HepG2 (cell line): ENCODE results near the gene MIB1. TPM values are rescaled to one million over a fixed set of nuclear protein-coding genes. Genes with fewer than 3 reads are reported as not detected.

ENCODE experiments used
- ATAC-seq: fragments of 200-7000 bp; cut with Tn5 transposase; 3 replicates; pipeline ENCODE4 v1.9.1; 2020; ENCODE audit warnings: mild to moderate bottlenecking, moderate library complexity
- BruUV-seq: library from RNA; stranded (reverse); fragments of 400-500 nt; replicated peaks from 2 replicates; lab custom pipeline; 2021; lab: Mats Ljungman, UMichigan
- CTCF ChIA-PET: fragments of 300-600 bp; formaldehyde crosslinking; extraction: SDS; loops from one replicate; lab custom pipeline; 2021; ENCODE audit warnings: low total read pairs, inconsistent platforms, low intra/inter-chr PET ratio; lab: Yijun Ruan, JAX
- POLR2A ChIA-PET: fragments of 350-600 bp; sonication (Branson Sonifier 250); formaldehyde crosslinking; loops from one replicate; lab custom pipeline; 2020; ENCODE audit warnings: antibody characterized with exemption, inconsistent platforms; lab: Yijun Ruan, JAX
- DNase-seq: peaks from one replicate; pipeline ENCODE4 v3.0.0-alpha.2; 2015; ENCODE audit warnings: low spot score
- FAIRE-seq: peaks from 3 replicates; lab custom pipeline; 2011; peaks lifted over from hg19 to GRCh38; lab: Jason Lieb, UNC
- H2AFZ ChIP-seq: one replicate; pipeline ENCODE4 v1.6.1; 2011; ENCODE audit warnings: low read length, inconsistent platforms
- H3K27ac ChIP-seq: fragments of 300-600 bp; 3 replicates; pipeline ENCODE4 v1.8.0; 2011; ENCODE audit warnings: mixed run types, mild to moderate bottlenecking, mixed read lengths, low read length, inconsistent platforms; ENCODE audit not compliant: insufficient read depth; ENCODE audit errors: extremely low read length
- H3K27me3 ChIP-seq, 2 experiments: fragments of 200-600 bp in 1 of 2; 2 replicates in 1 of 2; 3 replicates in 1 of 2; pipeline versions ENCODE4 v1.6.0 to v1.8.0; 2011; ENCODE audit warnings: low read length in 2 of 2, mild to moderate bottlenecking in 2 of 2, moderate library complexity in 2 of 2, inconsistent platforms in 1 of 2; ENCODE audit not compliant: insufficient read depth in 2 of 2, control insufficient read depth in 1 of 2
- H3K36me3 ChIP-seq, 2 experiments: fragments of 200-600 bp in 1 of 2; replicated peaks in 1 of 2; 2 replicates in 1 of 2; 3 replicates in 1 of 2; pipeline versions ENCODE4 v1.5.1 to v1.8.0; 2011; ENCODE audit warnings: low read length in 2 of 2, inconsistent platforms in 1 of 2; ENCODE audit not compliant: insufficient read depth in 2 of 2, control insufficient read depth in 1 of 2
- H3K4me1 ChIP-seq: 2 replicates; pipeline ENCODE4 v1.5.1; 2012; ENCODE audit warnings: low read length, inconsistent platforms; ENCODE audit not compliant: insufficient read depth
- H3K4me2 ChIP-seq: 2 replicates; pipeline ENCODE4 v1.6.0; 2011; ENCODE audit warnings: low read depth, low read length, inconsistent platforms
- H3K4me3 ChIP-seq, 3 experiments: fragments of 200-600 bp in 1 of 3; sonication (generic), shearing (Covaris generic) in 1 of 3; replicated peaks in 1 of 3; 2 replicates each; pipeline ENCODE4 v1.5.1; 2011 to 2016; ENCODE audit warnings: low read length in 3 of 3, inconsistent platforms in 2 of 3, low read depth in 2 of 3, mild to moderate bottlenecking in 2 of 3, control low read depth in 1 of 3, mixed read lengths in 1 of 3; ENCODE audit not compliant: insufficient read depth in 1 of 3
- H3K79me2 ChIP-seq: one replicate; pipeline ENCODE4 v1.6.1; 2011; ENCODE audit warnings: low read length, inconsistent platforms; ENCODE audit not compliant: insufficient read depth
- H3K9ac ChIP-seq: 2 replicates; pipeline ENCODE4 v1.6.0; 2011; ENCODE audit warnings: mild to moderate bottlenecking, low read depth, low read length, inconsistent platforms; ENCODE audit not compliant: insufficient read depth
- H3K9me3 ChIP-seq: 2 replicates; pipeline ENCODE4 v1.5.1; 2012; ENCODE audit warnings: mild to moderate bottlenecking, low read length
- H4K20me1 ChIP-seq: 2 replicates; pipeline ENCODE4 v1.6.0; 2011; ENCODE audit warnings: inconsistent platforms, mild to moderate bottlenecking, low read length, moderate library complexity; ENCODE audit not compliant: insufficient read depth
- FLYWCH1 ChIP-seq: sonication (generic); formaldehyde crosslinking; IDR thresholded peaks from 2 replicates; pipeline ENCODE4 v1.8.1; 2023; ENCODE audit warnings: mild to moderate bottlenecking, missing genetic modification reagents
- KLF11 ChIP-seq: IDR thresholded peaks from 2 replicates; pipeline ENCODE4 v1.6.1; 2016; ENCODE audit warnings: missing compliant biosample characterization
- MAFK ChIP-seq, 2 experiments: IDR thresholded peaks in 1 of 2; conservative IDR thresholded peaks in 1 of 2; 2 replicates each; pipeline ENCODE4 v1.6.1; 2011; ENCODE audit warnings: improper control_type of control experiment in 2 of 2, low read length in 2 of 2
- NFRKB ChIP-seq: fragments of 450-650 bp; IDR thresholded peaks from 2 replicates; pipeline ENCODE4 v1.6.1; 2017
- RXRB ChIP-seq: IDR thresholded peaks from 2 replicates; pipeline ENCODE4 v1.6.1; 2016; ENCODE audit warnings: borderline replicate concordance, missing genetic modification reagents, missing compliant biosample characterization
- SMAD1 ChIP-seq: sonication (generic); formaldehyde crosslinking; IDR thresholded peaks from 2 replicates; pipeline ENCODE4 v1.4.0; 2020; ENCODE audit warnings: missing genetic modification reagents, low read depth, mild to moderate bottlenecking, borderline replicate concordance
- SOX5 ChIP-seq: IDR thresholded peaks from 2 replicates; pipeline ENCODE4 v1.6.1; 2016; ENCODE audit warnings: borderline replicate concordance
- ZNF124 ChIP-seq: sonication (generic); formaldehyde crosslinking; IDR thresholded peaks from 2 replicates; pipeline ENCODE4 v1.4.0; 2020; ENCODE audit warnings: missing genetic modification reagents
- ZNF274 ChIP-seq: sonication (generic); formaldehyde crosslinking; IDR thresholded peaks from 2 replicates; pipeline ENCODE4 v1.5.1; 2020; ENCODE audit warnings: mild to moderate bottlenecking, missing genetic modification reagents
- ZNF446 ChIP-seq: sonication (generic); formaldehyde crosslinking; IDR thresholded peaks from 2 replicates; pipeline ENCODE4 v1.5.0; 2020; ENCODE audit warnings: mild to moderate bottlenecking, missing genetic modification reagents
- ZNF776 ChIP-seq: sonication (generic); formaldehyde crosslinking; IDR thresholded peaks from 2 replicates; pipeline ENCODE4 v1.4.0; 2020; ENCODE audit warnings: mild to moderate bottlenecking, missing genetic modification reagents
- WGBS: methylation state at CpG from one replicate; pipeline ENCODE4 v1.1.6; 2017; ENCODE audit warnings: low lambda C conversion rate; 5-methylcytosine and 5-hydroxymethylcytosine counted together
- in situ Hi-C: cut with HindIII; loops from 2 replicates; pipeline ENCODE4 v1.10.0; 2017; ENCODE audit warnings: low pct_unique_long_range_greater_than_20kb; ENCODE audit not compliant: extremely low pct_ligation_motif_present
- intact Hi-C: fragments of 100-400 bp; cut with micrococcal nuclease; formaldehyde crosslinking; loops from one replicate; pipeline ENCODE4 v1.10.0; 2022; ENCODE audit not compliant: unreplicated experiment
- polyA plus RNA-seq, 8 experiments: library from polyadenylated mRNA; depleted of rRNA in 3 of 8; stranded (reverse) in 7 of 8; unstranded in 1 of 8; fragments of >200 nt; fragmentation: Illumina TruSeq in 4 of 8; extraction: Trizol in 4 of 8; gene quantifications; 2 replicates each; pipeline versions ENCODE4 v1.2.1 to v1.2.3, GENCODE V29; 2011 to 2016; ENCODE audit warnings: low read depth in 4 of 8, missing spikeins in 1 of 8, mixed read lengths in 1 of 8; ENCODE audit not compliant: insufficient read depth in 1 of 8
- total RNA-seq, 5 experiments: library from RNA; depleted of rRNA; stranded (reverse); fragments of >200 nt; fragmentation: Illumina TruSeq; extraction: Trizol; gene quantifications; 2 replicates each; pipeline ENCODE4 v1.2.3, GENCODE V29; 2016; ENCODE audit warnings: low read depth in 1 of 5
- TF ChIP-seq, protein P1 (sequence below): sonication (generic); formaldehyde crosslinking; conservative IDR thresholded peaks from 2 replicates; pipeline ENCODE4 v1.8.1; 2023; ENCODE audit warnings: missing genetic modification reagents
- TF ChIP-seq, protein P2 (sequence below), 2 experiments: fragments of 450-650 bp in 1 of 2; sonication (generic) in 1 of 2; formaldehyde crosslinking; IDR thresholded peaks; 2 replicates each; pipeline versions ENCODE4 v1.5.0 to v1.8.0; 2020 to 2022; ENCODE audit warnings: mild to moderate bottlenecking in 1 of 2, missing genetic modification reagents in 1 of 2
- TF ChIP-seq, protein P3 (sequence below): sonication (generic); formaldehyde crosslinking; IDR thresholded peaks from 2 replicates; pipeline ENCODE4 v1.5.1; 2020; ENCODE audit warnings: mild to moderate bottlenecking, missing genetic modification reagents
- TF ChIP-seq, protein P4 (sequence below): sonication (generic); formaldehyde crosslinking; IDR thresholded peaks from 2 replicates; pipeline ENCODE4 v1.4.0; 2020; ENCODE audit warnings: missing genetic modification reagents

The MIB1 gene
- total and polyA plus RNA-seq, 2 of the 13 experiments (the other 11 are each of a cell fraction or from before 2014, with no cell fraction given) = 12.0 to 47.0 TPM

DNA sequence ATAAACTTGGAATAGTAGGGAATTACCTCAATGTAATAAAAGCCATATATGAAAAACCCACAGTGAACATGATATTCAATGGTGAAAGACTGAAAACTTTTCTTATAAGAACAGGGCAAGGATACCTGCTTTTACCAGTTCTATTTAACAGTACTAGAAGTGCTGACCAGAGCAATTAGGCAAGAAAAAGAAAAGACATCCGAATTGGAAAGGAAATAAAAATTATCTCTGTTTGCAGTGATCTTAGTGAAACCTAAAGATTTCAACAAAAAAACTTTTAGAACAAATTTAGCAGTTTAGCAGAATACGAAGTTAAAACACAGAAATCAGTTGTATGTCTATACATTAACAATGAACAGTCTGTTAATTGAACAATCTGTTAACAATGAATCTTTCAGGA is 69.1 kb downstream of the MIB1 start:
- intact Hi-C loops = no loop called here
- Histone ChIP-seq H3K9me3 (peaks cover 17% of the 10 kb centered on the region), H3K4me1 (no peaks in the 10 kb centered on the region), H2AFZ (no peak overlapping the region), H3K4me2 (no peak overlapping the region), H3K9ac (no peak overlapping the region), H3K27me3 (no peaks in the 10 kb centered on the region), H3K36me3 (peaks cover 3 to 42% of the 10 kb centered on the region in 2 experiments; a peak in 4 of 5 replicates), H3K27ac (no peak overlapping the region), H3K4me3 (no peak overlapping the region), H3K79me2 (no peaks in the 10 kb centered on the region), H4K20me1 (no peaks in the 10 kb centered on the region)
- TF ChIP-seq KLF11 (no peak), SOX5 (CRISPR knock-in tag) (no peak), SMAD1 (no peak), RXRB (CRISPR knock-in tag) (no peak), NFRKB (no peak), ZNF776 (no peak), ZNF124 (CRISPR knock-in tag) (no peak), ZNF446 (CRISPR knock-in tag) (no peak), MAFK (conservative IDR thresholded peaks at IDR 0.05 in 1 of 2, IDR thresholded peaks at IDR 0.05 in 1 of 2; ENCODE audit: low read length in 2 of 2) (0 out of 4 replicates have a peak, but pooled peaks of 1 of the 2 experiments have one; percentile 4), ZNF274 (CRISPR knock-in tag) (no peak), FLYWCH1 (no peak)
- TF ChIP-seq, protein P1, sequence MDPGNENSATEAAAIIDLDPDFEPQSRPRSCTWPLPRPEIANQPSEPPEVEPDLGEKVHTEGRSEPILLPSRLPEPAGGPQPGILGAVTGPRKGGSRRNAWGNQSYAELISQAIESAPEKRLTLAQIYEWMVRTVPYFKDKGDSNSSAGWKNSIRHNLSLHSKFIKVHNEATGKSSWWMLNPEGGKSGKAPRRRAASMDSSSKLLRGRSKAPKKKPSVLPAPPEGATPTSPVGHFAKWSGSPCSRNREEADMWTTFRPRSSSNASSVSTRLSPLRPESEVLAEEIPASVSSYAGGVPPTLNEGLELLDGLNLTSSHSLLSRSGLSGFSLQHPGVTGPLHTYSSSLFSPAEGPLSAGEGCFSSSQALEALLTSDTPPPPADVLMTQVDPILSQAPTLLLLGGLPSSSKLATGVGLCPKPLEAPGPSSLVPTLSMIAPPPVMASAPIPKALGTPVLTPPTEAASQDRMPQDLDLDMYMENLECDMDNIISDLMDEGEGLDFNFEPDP (CRISPR knock-in tag) = no peak
- TF ChIP-seq, protein P2, sequence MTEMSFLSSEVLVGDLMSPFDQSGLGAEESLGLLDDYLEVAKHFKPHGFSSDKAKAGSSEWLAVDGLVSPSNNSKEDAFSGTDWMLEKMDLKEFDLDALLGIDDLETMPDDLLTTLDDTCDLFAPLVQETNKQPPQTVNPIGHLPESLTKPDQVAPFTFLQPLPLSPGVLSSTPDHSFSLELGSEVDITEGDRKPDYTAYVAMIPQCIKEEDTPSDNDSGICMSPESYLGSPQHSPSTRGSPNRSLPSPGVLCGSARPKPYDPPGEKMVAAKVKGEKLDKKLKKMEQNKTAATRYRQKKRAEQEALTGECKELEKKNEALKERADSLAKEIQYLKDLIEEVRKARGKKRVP (CRISPR knock-in tag; IDR thresholded peaks at IDR 0.05) = no peak
- TF ChIP-seq, protein P3, sequence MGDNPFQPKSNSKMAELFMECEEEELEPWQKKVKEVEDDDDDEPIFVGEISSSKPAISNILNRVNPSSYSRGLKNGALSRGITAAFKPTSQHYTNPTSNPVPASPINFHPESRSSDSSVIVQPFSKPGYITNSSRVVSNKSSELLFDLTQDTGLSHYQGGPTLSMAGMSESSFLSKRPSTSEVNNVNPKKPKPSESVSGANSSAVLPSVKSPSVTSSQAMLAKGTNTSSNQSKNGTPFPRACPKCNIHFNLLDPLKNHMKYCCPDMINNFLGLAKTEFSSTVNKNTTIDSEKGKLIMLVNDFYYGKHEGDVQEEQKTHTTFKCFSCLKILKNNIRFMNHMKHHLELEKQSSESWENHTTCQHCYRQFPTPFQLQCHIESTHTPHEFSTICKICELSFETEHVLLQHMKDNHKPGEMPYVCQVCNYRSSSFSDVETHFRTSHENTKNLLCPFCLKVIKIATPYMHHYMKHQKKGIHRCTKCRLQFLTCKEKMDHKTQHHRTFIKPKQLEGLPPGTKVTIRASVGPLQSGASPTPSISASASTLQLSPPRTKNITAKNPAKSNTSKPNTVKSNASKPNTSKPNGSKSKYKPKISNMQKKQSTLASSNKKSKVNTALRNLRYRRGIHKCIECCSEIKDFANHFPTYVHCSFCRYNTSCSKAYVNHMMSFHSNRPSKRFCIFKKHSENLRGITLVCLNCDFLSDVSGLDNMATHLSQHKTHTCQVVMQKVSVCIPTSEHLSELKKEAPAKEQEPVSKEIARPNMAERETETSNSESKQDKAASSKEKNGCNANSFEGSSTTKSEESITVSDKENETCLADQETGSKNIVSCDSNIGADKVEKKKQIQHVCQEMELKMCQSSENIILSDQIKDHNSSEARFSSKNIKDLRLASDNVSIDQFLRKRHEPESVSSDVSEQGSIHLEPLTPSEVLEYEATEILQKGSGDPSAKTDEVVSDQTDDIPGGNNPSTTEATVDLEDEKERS (CRISPR knock-in tag) = peak; percentile 88; the same call in 1 of the 2 replicates
- TF ChIP-seq, protein P4, sequence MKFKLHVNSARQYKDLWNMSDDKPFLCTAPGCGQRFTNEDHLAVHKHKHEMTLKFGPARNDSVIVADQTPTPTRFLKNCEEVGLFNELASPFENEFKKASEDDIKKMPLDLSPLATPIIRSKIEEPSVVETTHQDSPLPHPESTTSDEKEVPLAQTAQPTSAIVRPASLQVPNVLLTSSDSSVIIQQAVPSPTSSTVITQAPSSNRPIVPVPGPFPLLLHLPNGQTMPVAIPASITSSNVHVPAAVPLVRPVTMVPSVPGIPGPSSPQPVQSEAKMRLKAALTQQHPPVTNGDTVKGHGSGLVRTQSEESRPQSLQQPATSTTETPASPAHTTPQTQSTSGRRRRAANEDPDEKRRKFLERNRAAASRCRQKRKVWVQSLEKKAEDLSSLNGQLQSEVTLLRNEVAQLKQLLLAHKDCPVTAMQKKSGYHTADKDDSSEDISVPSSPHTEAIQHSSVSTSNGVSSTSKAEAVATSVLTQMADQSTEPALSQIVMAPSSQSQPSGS (CRISPR knock-in tag) = no peak
- FAIRE-seq = no peak
- in situ Hi-C loops = no loop called here
- no peak for ATAC-seq
- no TSS peak for BruUV-seq
- CTCF ChIA-PET = no interaction called here
- WGBS = 97% methylated on average over 2 of the region's 2 CpGs
- no peak for DNase-seq
- POLR2A ChIA-PET = no interaction called here
